ENCODE results near the gene DRICH1. TPM values are rescaled to one million over a fixed set of nuclear protein-coding genes. Genes with fewer than 3 reads are reported as not detected.
A peak's percentile ranks its signal among the peaks of the same experiment; 100 is the strongest.
"Not testable (repeated sequence)": the region's sequence is repeated elsewhere in the genome, so short reads cannot be mapped to it uniquely, and the experiment has no call there.

Gene DRICH1
- total RNA-seq, 1 donor from 2014 or later, result not detected

DNA sequence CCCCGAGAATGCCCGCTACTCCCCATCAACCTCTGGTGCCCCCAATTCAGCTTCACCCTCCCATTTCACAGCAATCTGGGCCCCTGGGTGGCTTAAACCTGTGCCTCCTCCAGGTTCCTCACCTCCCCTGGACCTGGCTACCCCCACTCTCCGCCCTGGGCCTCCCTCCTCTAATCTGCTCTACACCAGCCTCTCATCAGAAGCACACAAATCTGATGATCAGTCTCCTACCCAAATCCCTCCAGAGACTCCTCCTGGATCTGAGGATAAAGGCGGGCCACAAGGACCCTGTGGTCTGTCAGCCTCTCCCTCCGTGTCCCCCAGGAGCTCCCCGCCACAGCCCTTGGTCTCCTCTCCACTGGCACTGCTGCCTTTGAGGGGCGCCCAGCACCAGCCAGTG lies 28.9 kb downstream of the DRICH1 start:
- DNase-seq (ENCODE audit: extremely low read depth, low read depth, low spot score), result no peak

DNA sequence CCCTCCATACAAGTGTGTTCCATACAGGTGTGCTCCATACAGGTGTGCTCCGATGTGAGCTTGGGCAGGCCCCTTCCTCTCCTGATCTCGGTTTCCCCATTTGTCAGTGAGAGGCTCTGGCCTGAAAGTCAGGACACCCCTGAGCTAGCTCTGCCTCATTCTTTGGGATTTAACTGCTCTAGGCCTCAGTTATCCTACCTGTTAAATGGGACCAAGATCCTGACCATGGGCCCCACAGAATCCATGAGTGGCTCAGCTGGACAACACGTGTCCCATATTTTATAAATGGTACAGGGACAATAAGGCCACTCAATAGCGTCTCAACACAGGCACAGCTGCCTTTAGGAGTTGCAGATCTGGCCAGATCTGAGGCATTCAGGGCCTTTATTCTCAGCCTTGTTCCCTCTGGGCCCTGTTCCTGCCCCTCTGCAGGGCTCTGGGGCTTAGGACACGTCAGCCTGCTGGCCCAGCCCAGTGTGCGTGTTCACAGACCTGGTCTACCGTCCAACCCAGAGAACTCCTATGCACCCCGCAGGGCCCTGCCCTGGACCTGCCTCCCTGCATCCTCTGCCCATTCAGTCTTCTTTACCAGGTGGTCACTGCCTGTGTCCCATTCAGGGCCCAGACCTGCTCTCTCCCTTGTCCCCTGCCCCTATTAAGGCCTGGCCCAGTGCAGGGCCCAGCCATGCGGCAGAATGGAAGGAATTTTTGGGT lies 33.2 kb downstream of the DRICH1 start:
- DNase-seq (ENCODE audit: extremely low read depth, low read depth, low spot score), result no peak

DNA sequence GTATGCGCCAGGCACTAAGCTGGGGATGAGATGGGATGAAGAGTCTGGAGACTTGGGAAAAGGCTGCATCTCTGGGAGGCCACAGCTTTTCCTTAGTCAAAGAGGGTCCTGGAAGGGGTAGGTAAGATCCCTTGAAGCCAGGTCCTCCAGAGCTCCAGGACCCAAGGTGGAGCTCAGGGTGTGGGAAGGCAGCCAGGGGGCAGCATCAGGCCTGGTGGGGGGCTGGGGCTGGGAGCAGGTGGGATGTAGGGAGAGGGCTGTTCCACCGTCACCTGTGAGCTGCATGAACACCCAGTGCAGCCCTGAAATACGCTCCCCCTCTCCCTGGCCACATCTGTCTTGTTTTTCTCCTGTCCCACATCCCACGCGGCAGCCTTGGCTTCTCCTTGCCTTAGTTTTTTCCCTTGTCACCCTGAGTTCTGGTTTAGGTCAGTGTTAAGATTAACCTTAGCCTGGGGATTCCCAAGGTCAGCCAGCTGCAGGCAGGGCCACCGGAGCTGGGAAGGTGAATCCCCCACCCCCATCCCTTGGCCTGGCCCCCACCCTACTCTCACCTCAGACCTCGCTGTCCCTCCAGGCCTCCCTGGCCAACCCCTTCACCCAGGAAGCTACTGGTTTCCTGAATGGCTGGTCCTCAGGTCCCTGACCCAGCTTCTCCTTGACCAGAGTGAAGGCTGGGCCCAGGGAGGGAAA lies 34.4 kb downstream of the DRICH1 start:
- not testable (repeated sequence) for DNase-seq (ENCODE audit: extremely low read depth, low read depth, low spot score)

DNA sequence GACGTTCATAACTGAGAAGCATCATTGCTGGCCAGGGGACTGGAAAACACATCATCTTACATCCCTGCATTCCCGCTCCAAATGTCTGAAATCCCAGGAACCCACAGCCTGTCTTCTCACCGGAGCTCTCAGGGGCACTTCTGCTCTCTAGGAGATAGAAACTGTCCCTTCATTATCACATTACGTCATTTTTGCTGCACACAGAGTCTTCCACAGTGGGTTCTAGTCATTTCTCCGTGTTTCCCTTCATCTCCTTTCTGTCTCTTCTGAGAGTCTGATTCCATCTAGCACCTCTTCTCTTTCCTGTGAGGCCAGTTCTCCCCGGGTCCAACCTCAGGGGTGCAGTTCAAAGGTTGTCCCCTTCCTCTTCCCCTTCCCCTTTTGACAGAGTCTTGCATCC lies 36.2 kb downstream of the DRICH1 start:
- not testable (repeated sequence) for DNase-seq (ENCODE audit: extremely low read depth, low read depth, low spot score)

DNA sequence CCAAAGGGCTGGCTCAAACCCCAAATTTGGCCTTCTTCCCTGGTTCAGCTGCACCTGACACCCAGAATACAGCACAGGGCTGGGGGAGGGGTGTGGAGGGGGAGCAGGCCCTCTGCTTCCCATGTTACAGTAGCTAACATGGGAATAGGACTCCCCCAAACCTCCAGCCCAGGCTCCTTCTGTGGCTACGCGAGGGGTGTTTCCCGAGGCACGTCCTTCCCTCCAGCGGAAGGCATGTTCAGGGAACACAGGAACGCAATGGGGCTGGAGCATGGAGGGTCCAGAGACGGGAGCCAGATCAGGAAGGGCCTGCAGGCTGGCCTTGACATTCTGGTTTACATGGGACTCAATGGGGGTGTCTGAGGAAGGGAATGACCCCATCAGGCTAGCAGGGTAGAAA lies 40.3 kb downstream of the DRICH1 start:
- DNase-seq (ENCODE audit: extremely low read depth, low read depth, low spot score), result no peak

DNA sequence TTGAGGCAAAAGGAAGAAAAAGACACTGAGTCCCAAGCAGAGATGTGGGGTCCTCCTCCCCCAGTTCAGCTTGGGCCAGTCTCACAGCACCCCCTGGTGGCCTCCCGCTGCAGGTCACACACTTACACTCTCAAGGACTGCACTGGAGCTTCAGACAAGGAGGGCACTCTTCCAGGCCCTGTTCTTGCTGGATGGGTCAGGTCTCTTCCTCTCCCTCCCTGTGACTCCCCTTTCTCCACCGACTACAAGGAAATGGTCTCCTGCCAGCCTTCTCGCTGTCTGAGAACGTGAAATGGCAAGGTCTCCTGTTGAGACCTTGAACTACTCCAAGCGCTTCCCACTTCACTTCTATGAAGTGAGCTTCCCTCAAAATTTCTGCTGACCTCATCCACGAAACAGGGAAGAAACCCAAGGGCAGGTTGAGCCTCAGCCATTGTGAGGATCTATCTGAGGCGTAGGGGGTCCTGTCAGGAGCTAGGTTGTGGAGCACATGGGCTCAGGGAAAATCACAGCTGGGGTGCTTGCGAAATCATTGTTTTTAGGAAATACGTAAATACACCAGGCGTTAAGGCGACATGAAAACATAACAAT lies 40.8 kb downstream of the DRICH1 start:
- peak; percentile 27 for DNase-seq (ENCODE audit: extremely low read depth, low read depth, low spot score)

DNA sequence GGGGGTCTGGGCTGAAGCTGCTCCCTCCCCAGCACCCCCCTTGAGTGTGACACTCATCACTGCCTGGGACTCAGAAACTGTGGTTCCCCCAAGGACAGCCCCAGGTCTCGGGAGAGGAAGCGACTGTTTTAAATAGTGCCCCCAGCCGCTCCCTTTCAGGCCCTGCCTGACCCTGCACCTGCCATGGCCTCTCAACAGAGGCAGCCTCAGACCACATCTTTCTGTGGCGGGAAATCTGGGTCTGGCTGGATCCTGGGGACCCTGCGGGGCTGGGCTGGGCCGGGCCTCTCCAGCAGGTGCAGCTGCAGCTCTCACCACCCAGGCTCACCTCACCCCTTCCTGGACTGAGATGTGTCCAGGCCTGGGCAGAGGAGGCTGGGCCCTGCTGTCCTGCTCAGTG lies 48.3 kb downstream of the DRICH1 start:
- DNase-seq (ENCODE audit: extremely low read depth, low read depth, low spot score), result no peak

DNA sequence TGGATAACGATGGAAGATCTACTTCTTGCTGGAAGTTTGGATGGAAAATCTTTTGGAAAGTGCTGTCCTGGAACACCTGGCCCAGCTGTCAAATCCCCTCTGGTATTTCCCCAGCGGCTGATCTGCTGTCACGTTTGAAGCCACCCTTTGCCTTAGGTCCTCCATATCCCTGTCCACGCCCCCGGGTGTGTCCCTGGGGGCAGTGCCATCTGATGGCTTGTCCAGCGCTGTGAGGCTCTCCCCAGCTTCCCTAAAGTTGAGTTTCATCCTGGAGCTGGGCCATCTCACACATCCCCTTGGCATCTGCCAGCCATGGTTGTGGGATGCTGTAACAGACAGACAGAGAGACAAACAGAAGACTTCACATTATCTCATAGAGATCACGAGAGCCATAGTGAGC lies 49.0 kb downstream of the DRICH1 start:
- no peak for DNase-seq (ENCODE audit: extremely low read depth, low read depth, low spot score)

DNA sequence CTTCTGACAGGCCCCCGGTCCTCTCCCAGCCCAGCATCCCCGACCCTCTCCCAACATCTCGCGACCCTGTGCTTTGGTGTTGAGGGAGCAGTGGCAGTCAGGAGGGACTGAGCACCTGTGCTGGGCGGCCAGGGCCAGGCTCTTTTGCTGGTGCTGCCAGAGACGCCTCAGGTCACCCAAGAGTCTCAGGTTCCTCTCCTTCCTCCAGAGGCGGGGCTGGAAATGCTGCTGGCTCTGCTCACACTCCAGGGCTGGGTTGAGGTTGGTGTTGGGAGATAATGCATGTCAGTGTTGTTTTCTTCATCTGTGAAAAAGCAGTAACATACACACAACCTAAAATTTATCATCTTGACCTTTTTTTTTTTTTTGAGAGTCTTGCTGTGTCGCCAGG lies 50.9 kb downstream of the DRICH1 start:
- no peak for DNase-seq (ENCODE audit: extremely low read depth, low read depth, low spot score)

DNA sequence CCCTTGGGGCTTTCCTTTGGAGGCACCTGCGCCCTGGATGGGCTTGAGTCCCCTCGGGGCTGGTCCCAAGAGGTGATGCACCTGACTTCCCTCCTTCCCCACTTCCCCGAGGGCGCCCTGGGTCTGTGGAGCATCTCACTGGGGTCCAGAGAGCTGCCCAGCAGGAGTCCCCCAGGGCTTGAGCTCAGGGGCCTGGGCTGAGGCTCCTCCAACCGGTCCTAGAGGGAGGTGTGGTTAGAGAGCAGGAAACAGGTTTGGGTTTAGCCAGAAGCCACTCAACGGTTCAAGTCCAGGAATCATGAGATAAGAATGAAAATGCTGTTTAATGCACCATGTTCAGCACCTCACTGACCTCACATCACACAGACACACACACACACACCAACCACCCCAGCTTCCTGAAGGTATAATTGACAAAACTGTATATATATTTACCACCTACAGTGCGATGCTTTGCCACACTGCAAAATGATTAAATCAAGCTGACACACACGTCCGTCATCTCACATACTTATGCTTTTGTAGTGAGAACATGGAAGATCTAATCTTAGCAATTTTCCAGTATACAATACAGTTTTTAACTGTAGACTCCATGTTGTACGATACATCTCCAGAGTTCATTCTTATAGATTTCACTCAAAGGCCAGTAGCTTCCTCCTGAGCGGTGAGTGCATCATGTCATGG lies 51.4 kb downstream of the DRICH1 start:
- no peak for DNase-seq (ENCODE audit: extremely low read depth, low read depth, low spot score)

DNA sequence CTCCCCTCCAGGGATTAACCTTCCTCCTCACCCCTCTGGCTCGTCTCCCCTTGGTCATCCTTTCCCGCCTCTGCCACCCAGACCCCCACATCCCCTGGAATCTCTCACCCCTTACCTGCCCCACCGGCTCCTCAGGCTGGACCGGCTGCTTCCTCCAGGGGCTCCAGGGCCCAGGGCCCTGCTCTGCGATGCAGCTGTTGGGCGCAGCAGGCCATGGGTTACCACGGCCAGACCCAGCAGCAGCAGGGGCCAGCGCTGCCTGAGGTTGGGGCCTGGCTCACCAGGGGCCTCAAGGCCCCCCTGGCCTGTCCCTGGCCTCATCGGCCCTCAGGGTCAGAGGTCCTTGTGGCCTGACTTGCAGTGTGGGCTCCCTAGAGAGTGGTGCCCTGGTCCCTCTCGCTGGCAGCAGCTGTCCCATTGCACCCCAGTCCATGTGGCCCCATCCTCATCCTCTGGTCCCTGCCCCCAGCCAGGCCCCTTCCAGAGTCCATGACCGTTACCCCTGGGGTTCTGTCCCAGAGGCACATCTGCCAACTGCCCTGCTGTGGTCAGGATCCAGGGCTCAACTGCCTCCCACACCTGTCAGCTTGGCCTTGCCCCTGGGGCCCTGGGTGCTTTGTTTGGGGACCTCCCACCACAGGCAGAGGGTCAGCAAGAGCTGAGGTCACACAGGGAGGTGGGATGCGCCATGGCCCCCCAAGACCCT lies 52.1 kb downstream of the DRICH1 start, which contains the start of gene IGLL1:
IGLL1 (minus strand) TSS at position 421 of the 706 bp plus-strand sequence; CDS start at position 321, 100 bp downstream.
- no peak for DNase-seq (ENCODE audit: extremely low read depth, low read depth, low spot score)

DNA sequence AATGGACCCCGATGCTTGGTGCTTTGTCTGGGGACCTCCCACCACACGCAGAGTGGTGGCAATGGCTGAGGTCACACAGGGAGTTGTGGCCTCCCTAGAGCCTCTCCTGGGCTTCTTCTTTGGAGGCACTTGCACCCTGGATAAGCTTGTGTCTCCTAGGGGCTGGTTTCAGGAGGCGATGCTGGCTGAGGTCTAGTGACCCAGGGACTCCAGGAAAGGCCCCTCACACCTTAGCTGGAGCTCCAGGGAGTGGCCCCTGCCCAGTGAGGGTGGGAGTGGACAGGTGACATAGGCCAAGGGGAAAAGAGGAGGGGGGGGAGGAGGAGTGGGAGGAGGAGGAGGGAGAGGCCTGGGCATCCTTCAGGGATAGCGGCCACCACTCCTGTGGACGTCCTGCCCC lies 52.8 kb downstream of the DRICH1 start:
- no peak for DNase-seq (ENCODE audit: extremely low read depth, low read depth, low spot score)

DNA sequence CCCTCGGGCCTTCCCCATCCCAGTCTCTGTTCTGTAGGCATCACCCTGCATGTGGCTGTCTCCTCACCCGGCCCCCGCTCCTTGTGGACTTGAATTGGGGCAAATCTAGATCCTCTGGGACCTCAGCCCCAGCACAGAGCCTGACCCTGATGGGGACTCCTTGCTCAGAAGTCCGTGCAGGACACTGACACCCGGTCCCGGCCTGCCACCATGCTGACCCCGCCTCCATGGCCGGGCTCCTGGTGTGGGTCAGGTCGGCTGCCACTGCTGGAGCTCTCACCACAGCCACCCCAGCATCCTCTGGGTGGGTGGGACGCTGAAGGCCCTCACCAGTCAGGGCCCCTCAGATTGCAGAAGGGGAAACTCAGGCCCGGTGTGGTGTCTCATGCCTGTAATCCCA lies 53.8 kb downstream of the DRICH1 start:
- DNase-seq (ENCODE audit: extremely low read depth, low read depth, low spot score), result no peak

DNA sequence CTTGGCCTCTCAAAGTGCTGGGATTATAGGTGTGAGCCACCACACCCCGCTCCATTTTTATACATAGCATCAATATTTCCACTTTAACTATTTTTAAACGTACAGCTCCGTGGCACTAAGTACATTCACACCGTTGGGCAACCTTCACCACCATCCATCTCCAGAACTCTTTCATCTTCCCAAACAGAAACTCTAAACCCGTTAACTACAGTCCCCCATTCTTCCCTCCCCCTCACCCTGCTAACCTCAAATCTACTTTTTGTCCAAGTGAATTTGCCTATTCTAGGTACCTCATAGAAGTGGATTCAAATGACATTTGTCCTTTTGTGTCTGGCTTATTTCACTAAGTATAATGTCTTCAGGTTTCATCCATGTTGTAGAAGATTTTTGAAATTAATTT lies 55.4 kb downstream of the DRICH1 start:
- no peak for DNase-seq (ENCODE audit: extremely low read depth, low read depth, low spot score)

DNA sequence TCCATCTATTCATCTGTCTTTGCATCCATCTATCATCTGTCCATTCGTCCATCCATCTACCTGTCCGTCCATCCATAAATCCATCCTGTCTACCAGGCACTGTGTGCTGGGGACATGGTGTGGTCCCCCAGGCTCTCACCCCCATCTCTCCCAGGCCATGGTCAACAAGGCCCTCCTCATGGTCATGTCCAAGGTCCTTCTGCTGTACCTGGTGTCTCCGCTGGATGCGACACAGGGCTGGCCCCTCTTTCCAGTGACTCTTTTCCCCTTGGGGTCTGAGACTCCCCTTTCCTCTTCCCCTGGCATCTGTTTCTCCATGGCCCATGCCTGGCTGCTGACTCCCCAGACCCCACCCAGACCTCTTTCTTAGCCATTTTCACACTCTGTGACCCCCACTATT lies 56.5 kb downstream of the DRICH1 start:
- DNase-seq (ENCODE audit: extremely low read depth, low read depth, low spot score), result no peak

DNA sequence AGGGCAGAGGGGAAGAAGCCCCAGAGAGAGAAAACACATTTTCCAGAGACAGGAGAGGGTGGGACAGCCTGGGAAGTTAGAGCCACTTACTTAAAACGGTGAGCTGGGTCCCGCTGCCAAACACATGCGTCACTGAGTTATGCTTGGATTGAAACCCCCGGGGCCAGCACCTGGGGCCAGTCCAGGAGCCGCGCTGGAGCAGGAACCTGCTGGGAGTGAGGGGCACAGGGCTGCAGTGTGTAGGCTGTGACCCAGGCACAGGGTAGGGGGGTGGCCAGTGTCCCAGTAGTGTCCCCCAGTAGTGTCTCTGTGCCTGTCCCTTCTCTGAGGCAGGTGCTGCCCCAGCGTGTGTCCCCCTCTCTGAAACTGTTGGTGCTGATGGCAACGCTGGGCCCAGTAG lies 57.2 kb downstream of the DRICH1 start:
- no peak for DNase-seq (ENCODE audit: extremely low read depth, low read depth, low spot score)

DNA sequence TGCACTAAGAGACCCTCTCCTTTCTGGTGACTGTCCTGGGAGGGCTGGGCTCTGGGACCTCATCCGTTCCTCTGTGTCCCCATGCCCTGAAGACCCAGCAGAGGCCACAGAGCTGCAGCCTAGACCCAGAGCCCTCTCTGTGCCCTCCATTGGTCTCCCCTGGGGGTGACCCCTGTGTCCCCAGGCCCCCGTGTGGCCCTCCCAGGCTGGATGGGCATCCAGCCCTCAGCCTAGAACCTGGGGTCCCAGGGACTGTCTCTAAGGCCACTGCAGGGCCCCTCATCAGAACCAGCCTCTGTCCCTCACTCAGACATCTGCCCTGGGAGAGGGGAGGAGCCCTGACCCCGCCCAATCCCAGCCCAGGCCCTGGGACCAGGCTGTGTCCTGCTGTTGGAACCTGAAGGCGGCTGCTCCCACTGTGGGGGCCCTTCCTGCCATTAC lies 57.7 kb downstream of the DRICH1 start:
- DNase-seq (ENCODE audit: extremely low read depth, low read depth, low spot score), result no peak

DNA sequence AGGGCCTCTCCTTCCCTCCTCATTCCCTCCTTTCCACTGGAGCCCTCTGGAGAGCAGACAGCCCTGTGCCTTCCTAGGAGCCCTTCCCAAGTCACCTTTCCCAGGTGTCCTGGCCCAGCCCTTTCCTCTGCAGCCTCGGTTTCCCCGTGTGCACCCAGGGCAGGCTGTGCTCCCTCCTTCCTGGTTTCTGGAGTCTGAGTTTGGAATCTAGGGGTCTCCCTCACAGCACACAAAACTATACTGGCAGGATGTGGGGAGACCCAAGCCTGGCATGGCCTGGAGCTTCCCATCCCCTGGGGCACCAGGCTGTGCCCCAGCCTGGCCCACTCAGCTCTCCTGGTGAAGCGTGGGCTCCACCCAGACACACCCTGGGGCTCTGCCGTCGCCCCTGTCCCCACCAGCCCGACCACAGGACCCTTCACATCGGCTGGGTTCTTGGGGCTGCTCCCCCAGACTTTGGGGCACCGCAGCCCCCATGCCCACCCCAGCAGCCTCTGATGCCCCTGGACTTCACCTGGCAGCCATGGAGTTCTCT lies 58.4 kb downstream of the DRICH1 start:
- DNase-seq (ENCODE audit: extremely low read depth, low read depth, low spot score), result not testable (repeated sequence)

DNA sequence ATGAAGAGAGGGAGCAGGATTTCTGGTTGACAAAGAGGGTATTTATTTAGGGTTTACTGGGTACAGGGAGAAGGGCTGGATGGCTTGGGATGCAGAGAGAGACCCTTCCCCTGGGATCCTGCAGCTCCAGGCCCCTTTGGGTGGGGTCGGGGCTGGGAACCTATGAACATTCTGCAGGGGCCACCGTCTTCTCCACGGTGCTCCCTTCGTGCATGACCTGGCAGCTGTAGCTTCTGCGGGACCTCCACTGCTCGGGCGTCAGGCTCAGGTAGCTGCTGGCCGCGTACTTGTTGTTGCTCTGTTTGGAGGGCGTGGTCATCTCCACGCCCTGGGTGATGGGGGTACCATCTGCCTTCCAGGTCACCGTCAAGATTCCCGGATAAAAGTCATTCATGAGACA lies 59.0 kb downstream of the DRICH1 start:
- not testable (repeated sequence) for DNase-seq (ENCODE audit: extremely low read depth, low read depth, low spot score)

DNA sequence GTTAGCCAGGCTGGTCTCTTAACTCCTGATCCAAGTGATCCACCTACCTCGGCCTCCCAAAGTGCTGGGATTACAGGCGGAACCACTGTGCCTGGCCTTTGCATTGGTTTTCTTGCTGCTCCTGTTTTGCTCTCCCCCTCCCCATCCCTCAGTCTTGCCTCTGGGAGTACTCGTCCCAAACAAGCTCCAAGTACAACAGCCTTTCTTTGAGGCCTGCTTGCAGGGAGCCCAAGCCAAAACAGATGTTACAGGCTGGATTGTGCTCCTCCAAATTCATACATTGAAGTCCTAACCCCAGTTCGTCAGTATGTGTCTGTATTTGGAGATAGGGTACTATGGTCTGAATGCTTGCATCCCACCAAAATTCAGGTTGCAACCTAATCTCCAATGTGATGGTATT lies 60.6 kb downstream of the DRICH1 start:
- DNase-seq (ENCODE audit: extremely low read depth, low read depth, low spot score), result no peak
